Activated CD8-positive, alpha-beta memory T cell treated with anti-CD3 and anti-CD28 coated beads for 1 hour (primary cell): Measurements from ENCODE around the gene UNC5C.

Experiments used
- DNase-seq, 2 donors: peaks; one replicate each; pipeline ENCODE4 v3.0.0-alpha.2; 2020; ENCODE audit warnings: low read depth in 1 of 2; ENCODE audit errors: extremely low read depth in 1 of 2

Gene UNC5C

GRCh38 chr4:95524184-95524583 is 24.6 kb downstream of the UNC5C start:
- no peak for DNase-seq

GRCh38 chr4:95522682-95523530 is 25.9 kb downstream of the UNC5C start:
- DNase-seq: no peak

GRCh38 chr4:95517576-95518345 is 31.0 kb downstream of the UNC5C start:
- DNase-seq: no peak

- no peak for DNase-seq
These were observed 32.2 kb downstream of the UNC5C start for GRCh38 chr4:95516528-95517017.

- DNase-seq: no peak
These were observed 33.2 kb downstream of the UNC5C start for GRCh38 chr4:95515589-95515988.

- DNase-seq: no peak
These were observed 35.8 kb downstream of the UNC5C start for GRCh38 chr4:95513022-95513421.

GRCh38 chr4:95511477-95511876 is 37.3 kb downstream of the UNC5C start:
- DNase-seq: no peak

GRCh38 chr4:95510877-95511276 is 37.9 kb downstream of the UNC5C start:
- DNase-seq: no peak

GRCh38 chr4:95510145-95510544 is 38.6 kb downstream of the UNC5C start:
- no peak for DNase-seq

- no peak for DNase-seq
These were observed 40.4 kb downstream of the UNC5C start for GRCh38 chr4:95508421-95508820.

- DNase-seq: no peak
These were observed 41.2 kb downstream of the UNC5C start for GRCh38 chr4:95507561-95507960.

- DNase-seq: no peak
These were observed 41.6 kb downstream of the UNC5C start for GRCh38 chr4:95507147-95507546.

GRCh38 chr4:95506264-95506663 is 42.5 kb downstream of the UNC5C start:
- DNase-seq: no peak

GRCh38 chr4:95505799-95506198 is 43.0 kb downstream of the UNC5C start:
- DNase-seq: no peak

GRCh38 chr4:95505151-95505550 is 43.6 kb downstream of the UNC5C start:
- no peak for DNase-seq

- DNase-seq: no peak
These were observed 44.3 kb downstream of the UNC5C start for GRCh38 chr4:95504501-95504900.

GRCh38 chr4:95500361-95500760 is 48.4 kb downstream of the UNC5C start:
- no peak for DNase-seq

- no peak for DNase-seq
These were observed 49.5 kb downstream of the UNC5C start for GRCh38 chr4:95499291-95499696.

- DNase-seq: no peak
These were observed 54.6 kb downstream of the UNC5C start for GRCh38 chr4:95494186-95494585.

GRCh38 chr4:95478679-95479078 is 70.1 kb downstream of the UNC5C start:
- DNase-seq: no peak

GRCh38 chr4:95476121-95476520 is 72.7 kb downstream of the UNC5C start:
- DNase-seq: no peak

- DNase-seq: no peak
These were observed 76.2 kb downstream of the UNC5C start for GRCh38 chr4:95472534-95472933.
